Measurements from ENCODE around the gene CHAC1.

DNA sequence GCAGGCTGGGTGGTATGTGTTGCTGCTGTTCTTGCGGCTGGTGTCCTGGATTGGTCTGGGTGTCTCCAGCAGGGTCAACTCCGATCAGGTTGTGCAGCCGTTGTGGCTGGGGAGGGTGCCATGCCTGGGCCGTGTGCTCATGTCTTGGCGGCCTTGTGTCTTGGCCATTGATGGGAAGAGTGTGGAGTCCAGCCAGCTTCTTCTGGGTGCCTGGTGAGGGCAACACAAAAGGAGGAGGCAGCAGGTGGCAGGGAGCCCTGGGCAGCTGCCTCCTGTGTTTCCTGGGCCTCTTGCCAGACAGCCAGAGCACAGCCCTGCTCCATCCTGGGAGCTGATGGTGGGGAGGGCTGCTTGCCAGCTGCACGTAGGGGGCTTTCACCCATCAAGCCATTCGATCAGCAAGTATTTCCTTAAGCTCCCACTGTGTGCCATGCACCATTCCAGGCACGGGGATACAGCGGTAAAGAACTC is 4.3 kb downstream of the CHAC1 start:
- TF ChIP-seq CTCF (IDR thresholded peaks at IDR 0.05) (no peak), POLR2A (IDR thresholded peaks at IDR 0.05) (no peak)

Data from breast epithelium (tissue), 3 donors.